G401.6 (cell line): ENCODE results near the gene SNRNP27.
"Not testable (repeated sequence)": the region's sequence is repeated elsewhere in the genome, so short reads cannot be mapped to it uniquely, and the experiment has no call there.

Experiments
- FAIRE-seq: peaks from 2 replicates; lab custom pipeline; 2012; peaks lifted over from hg19 to GRCh38; lab: Jason Lieb, UNC

SNRNP27 gene, protein sequence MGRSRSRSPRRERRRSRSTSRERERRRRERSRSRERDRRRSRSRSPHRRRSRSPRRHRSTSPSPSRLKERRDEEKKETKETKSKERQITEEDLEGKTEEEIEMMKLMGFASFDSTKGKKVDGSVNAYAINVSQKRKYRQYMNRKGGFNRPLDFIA

DNA sequence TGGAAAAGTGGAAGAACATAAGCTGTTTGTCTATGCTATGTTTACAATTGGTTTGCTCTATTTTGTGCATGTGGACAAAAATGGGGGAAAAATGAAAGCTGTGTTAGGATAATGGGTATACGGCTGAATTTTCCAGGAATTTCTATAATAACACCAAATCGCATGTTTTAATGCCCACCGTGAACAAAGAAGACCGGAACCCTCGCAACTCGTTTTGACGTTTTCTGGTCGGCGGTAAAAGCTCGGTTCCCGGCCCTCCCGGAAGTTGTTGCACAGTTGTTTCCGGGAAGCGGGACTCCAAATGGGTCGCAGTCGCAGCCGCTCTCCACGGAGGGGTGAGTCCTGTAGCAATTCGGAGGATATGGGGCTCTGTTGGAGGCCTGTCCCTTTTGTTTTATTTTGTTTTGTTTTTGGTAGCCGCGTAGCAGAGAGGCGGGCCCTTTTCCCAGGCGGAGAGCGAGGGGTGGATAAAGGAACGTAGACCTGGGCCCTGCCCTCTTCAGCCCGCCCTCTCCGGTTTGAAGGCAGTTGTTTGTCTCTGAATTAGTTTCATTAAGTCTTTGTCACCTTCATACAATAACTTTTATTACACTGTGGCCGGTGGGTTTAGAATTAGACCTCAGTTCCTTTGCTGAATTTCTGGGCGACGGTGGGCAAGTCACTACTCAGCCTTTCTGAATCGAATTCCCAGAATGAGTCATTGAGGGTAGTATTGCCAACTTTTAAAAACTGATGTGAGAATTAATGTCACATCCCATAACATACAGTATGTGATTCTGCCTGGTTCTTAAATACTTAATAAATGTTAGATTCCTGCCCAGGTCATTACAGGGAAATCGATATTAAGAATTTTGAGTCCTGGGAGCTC is at the start of gene SNRNP27:
Gene SNRNP27 (plus strand): TSS at position 273 of the 868 bp plus-strand sequence. CDS start 29 bp downstream, at position 302.
- FAIRE-seq, result peak; percentile 72

DNA sequence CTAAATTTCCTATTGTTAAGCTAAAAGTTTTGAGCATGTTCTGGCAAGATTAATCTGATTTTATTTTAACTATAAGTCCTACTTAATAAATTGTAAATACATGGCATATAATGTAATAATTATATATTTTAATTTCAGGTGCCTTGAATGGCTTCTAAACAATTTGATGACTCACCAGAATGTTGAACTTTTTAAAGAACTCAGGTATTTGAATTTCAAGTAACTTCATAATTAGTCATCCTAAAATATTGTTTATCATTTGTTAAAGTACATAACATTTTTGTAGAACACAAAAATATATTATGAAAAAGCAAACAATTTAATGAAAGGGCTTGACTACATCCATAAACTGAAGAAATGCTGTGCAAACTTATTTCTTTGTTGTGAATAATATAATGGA is 49.8 kb upstream of the SNRNP27 start:
- no peak for FAIRE-seq

GRCh38 chr2:69844560-69844959 is 49.2 kb upstream of the SNRNP27 start:
- FAIRE-seq, result no peak

GRCh38 chr2:69846182-69847067 is 47.3 kb upstream of the SNRNP27 start:
- FAIRE-seq, result no peak

GRCh38 chr2:69847068-69847828 is 46.5 kb upstream of the SNRNP27 start:
- no peak for FAIRE-seq

DNA sequence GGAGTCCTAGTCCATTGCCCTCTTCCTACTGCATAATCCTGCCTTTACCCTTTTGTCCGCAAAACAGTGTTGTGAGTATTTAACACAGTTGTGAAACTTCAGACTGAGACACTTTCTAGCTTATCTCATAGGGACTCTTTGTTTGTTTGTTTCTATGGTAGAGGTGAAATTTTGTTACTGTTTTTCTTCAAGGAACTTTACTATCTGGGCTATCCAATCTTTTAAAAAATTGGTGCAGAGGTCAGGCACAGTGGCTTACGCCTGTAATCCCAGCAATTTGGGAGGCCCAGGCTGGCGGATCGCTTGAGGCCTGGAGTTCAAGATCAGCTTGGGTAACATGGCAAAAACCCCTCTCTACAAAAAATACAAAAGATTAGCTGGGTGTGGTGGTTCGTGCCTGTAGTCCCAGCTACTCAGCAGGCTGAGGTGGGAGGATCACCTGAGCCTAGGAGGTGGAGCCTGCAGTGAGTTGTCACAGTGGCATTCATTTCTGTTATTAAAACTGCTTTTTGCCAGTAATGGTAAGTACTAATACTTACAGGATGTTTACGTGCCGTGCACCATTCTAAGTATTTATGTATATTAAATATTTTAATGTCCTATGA is 45.5 kb upstream of the SNRNP27 start:
- no peak for FAIRE-seq

GRCh38 chr2:69858261-69858660 is 35.5 kb upstream of the SNRNP27 start:
- FAIRE-seq, result no peak

GRCh38 chr2:69863298-69863697 is 30.5 kb upstream of the SNRNP27 start:
- no peak for FAIRE-seq

DNA sequence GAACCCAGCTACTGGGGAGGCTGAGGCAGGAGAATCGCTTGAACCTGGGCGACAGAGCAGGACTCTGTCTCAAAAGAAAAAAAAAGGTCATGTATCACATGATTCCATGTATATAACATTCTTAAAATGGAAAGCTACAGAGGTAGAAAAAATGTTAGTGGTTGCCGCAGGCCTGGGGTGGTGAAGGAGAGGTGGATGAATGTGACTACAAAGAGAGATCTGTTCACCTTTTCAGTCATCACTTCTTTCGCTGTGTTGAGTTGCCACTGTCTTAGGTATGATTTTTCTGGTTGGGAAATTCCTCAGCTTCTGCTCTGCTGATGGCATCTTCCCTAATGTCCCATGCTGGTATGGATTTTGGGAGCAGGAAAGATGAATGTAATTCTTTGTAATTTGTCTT is 5.3 kb upstream of the SNRNP27 start:
- no peak for FAIRE-seq

DNA sequence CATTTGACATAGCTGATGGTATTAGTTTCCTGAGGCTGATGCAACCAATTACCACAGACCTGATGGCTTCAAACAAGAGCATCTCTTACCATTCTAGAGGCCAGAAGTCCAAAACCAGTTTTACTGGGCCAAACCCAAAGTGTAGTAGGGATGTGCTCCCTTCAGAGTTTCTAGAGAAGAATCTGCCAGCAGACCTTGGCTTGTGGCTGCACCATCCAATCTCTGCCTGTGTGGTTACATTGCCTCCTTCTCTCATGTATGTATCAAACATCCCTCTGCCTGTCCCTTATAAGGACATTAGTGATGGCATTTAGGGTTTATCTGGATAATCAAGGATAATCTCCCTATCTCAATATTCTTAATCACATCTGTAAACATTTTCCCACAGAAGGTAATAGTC is 4.5 kb upstream of the SNRNP27 start:
- no peak for FAIRE-seq

DNA sequence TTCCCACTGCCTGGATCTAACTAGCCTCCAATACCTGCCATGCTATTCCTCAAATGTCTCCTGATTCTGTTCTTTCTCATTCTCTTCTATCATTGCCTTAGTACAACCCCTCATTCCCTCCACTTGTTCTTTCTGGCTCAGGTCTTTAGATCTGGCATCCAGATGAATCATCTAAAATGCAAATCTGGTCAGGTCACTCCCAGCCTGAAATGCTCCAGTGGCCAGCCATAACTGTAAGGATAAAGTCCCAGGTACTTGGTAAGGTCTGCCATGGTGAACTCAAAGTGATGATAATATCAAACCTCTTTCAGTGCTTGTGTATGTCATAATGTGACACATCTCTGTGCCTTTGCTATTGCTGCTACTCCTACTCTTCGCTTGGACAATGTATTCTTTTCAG is 2.9 kb upstream of the SNRNP27 start:
- no peak for FAIRE-seq

DNA sequence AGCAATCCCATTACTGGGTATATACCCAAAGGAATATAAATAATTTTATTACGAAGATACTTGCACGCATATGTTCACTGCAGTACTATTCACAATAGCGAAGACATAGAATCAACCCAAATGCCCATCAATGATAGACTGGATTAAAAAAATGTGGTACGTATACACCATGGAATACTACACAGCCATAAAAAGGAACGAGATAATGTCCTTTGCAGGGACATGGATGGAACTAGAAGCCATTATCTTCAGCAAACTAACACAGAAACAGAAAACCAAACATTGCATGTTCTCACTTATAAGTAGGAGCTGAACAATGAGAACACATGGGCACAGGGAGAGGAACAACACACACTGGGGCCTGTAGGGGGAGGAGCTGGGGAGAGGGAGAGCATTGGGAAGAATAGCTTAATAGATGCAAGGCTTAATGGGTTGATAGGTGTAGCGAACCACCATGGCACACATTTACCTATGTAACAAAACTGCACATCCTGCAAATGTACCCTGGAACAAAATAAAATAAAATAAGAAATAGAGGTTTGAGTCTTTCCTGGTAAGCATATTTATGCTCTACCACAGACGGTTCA is 825 bp upstream of the SNRNP27 start:
- FAIRE-seq, result not testable (repeated sequence)

GRCh38 chr2:69894737-69895136 is 981 bp downstream of the SNRNP27 start:
- not testable (repeated sequence) for FAIRE-seq

DNA sequence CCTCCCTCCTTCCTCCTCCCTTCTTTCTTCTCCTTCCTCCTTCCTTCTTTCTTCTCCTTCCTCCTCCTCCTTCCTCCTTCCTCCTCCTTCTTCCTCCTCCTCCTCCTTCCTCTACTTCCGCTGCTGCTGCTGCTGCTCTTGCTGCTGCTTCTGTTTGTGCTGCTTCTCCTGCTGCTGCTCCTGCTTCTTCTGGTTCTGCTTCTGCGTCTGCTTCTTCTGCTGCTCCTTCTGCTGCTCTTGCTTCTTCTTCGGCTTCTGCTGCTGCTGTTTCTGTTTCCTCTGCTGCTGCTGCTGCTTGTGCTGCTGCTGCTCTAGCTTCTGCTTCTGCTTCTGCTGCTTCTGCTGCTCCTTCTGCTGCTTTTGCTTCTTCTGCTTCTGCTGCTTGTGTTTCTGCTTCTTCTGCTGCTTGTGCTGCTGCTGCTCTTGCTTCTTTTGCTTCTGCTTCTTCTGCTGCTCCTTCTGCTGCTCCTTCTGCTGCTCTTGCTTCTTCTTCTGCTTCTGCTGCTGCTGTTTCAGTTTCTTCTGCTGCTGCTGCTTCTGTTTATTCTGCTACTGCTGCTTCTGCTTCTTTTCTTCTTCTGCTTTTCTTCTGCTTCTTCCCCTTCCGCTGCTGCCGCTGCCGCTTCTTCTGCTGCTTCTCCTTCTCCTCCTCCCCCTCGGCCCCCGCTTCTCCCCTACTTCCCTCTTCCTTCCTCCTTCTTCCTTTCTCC is 8.6 kb downstream of the SNRNP27 start:
- FAIRE-seq, result no peak

GRCh38 chr2:69907216-69907615 is 13.5 kb downstream of the SNRNP27 start:
- no peak for FAIRE-seq

- peak; percentile 97 for FAIRE-seq
These were observed 18.3 kb downstream of the SNRNP27 start for GRCh38 chr2:69911985-69912563.

DNA sequence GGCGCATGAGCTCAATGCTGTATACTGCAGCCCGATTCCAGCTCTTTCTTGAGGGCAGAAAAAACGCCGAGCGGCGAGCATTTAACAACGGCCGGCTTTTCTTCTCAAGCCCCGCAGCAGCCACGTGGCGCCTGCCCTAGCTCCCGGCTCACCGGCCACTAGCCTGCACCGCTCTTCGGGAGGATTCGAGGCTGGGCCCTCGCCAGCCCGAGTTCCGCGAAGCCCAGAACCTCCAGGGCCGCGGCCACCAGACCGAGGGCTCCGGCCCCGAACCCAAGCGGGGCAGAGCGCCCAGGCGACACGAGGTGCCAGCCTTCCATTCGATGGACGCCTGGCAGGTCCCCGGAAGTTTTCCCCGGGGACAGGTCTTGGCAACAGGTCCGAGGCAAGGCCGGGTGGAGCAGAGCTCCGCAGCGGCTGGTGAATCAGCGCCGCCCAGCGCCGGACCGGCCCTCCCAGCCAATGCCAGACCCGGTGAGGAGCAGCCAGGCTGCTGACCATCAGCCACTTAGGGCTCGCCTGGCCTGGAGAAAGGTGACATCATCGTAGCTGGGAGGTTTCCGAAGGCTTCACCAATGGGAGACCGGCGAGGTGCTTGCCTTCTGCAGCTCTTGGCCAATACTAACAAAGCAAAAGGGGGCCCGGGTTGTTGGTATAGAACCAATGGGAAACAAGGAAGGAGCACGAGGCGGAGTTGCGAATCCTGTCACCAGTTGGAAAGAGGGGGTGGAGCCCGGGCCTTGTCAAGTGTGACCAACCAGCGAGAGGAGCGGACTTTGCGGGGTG is 20.6 kb downstream of the SNRNP27 start:
- FAIRE-seq, result peak; percentile 100

DNA sequence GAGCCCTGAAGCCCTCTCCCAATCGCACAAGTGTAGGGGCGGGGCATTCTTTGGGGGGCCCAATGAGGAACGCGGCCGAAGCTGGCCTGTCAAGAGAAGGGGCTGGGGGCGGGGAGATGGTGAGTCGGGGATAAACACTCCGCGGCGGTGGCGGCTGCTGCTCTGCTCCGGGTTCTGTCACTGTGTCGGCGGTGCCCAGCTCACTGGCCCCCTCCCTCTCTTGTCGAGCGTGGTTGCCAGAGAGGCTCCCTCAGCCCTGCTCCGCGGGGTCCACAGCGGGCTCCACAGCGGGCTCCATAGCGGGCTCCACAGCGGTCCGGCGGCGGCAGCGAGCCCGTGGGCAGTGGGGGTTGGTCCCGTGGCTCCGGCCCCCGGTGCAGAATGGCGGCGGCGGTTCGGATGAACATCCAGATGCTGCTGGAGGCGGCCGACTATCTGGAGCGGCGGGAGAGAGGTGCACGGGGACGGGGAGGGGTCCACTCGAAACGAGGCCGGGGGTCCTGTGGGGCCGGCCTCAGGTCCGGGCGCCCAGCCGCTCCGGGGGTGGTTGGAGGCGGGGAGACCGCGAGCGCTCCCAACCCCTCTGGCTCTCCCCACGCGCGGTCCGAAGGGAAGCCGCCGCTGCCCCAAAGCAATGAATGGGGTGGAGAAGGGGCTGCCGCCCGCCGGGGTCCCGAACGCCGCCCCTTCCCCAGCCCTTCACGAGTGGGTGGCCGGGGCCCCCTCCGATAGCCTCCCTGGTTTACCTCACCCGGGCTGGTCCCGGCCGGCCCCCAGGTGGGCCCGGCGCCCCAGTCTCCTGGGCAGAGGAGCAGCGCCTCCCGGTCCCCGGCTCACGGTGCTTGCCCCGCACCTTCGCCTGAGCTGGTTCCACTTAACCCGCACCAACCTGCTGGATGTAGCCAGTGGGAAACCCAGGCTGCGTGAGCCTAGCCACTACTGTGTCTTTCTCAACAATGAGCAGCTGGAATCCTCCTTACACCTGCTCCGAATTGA is 21.5 kb downstream of the SNRNP27 start, which contains the start of gene MXD1:
Gene MXD1 (plus strand): TSS at position 160 of the 996 bp plus-strand sequence. CDS start 222 bp downstream, at position 382.
- FAIRE-seq, result no peak
